NOMO-1 treated with dmso at 0.1 percent for 144 hours (cell line): Measurements from ENCODE around the gene MTPN.

ENCODE experiments used
- DNase-seq: peaks from one replicate; lab custom pipeline; 2025; ENCODE audit not compliant: unreplicated experiment; lab: John Stamatoyannopoulos, UW

Gene MTPN

GRCh38 chr7:135929249-135929648 is 47.9 kb downstream of the MTPN start:
- no peak for DNase-seq

- no peak for DNase-seq
These were observed 49.0 kb downstream of the MTPN start for GRCh38 chr7:135928136-135928535.

DNA sequence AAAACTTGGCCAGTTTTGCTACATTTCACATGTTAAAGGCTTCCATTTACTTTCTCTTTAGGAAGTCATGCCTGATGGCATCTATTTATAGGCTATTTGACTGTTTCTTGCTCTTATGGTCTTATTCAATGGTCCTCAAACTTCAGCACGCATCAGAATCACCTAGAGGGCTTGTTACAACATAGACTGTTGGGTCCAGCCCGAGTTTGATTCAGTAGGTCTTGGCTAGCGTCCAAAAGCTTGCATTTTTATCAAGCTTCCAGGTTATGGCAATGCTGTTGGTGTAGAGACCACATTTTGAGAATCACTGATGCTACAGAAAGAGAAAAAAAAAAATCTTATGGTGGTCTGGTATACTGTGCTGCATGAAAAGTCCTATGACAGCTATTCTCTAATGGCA is 51.9 kb downstream of the MTPN start:
- no peak for DNase-seq

DNA sequence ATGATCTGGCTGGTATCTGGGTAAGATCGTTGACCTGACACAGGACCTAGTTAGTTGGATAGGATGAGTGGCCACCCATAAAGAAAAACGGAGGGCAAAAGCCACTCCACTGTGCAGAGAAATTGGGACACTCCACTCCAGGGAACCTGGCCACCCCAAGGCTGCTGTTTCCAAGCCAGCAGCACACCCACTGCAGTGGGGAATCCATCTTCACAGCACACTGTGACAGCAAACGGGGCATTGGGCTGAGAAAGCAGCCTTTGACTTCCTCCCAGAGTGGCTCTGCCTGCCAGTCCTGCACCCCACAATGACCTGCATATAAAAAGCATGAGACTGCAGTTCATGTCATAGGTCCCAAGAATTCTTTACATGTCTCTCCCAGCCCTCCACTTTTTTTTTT is 52.9 kb downstream of the MTPN start:
- no peak for DNase-seq

- DNase-seq = no peak
These were observed 54.9 kb downstream of the MTPN start for GRCh38 chr7:135922263-135922662.

GRCh38 chr7:135920478-135920877 is 56.7 kb downstream of the MTPN start:
- DNase-seq = no peak

DNA sequence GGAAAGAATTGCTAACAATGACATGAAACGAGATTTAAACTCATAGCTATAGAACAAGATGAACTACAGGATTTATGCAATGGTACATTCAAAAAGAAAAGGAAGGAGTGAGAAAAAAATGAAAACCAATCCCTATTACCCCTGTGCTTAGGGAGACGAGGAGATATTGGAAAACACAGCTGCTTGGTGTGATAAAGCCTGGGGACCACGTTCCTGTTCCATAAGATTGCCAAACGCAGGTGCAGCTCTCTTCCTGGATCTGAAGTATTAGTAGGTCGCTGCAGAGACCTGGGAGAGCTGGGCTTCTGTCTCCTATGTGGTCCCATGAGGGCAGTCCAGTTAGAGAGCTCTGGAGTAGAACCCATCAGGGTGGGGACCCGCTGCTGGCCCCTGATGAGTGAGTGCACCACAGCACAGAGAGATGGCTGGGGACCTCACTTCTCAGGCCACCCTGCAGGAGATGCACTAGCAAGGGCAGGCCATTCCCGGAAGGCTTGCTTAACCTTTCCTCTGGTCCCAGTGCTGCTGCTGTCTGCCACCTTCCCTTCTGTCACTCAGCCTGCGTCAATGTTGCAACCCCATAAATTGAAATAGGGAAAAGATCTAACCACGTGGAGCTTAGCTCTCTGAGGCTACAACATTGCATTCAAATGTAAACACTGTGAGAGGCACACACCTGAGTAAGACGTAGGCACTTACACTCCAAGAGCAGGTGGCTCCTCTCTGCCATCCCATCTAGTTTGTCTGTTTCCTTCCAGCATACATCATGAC is 57.9 kb downstream of the MTPN start:
- DNase-seq = no peak

DNA sequence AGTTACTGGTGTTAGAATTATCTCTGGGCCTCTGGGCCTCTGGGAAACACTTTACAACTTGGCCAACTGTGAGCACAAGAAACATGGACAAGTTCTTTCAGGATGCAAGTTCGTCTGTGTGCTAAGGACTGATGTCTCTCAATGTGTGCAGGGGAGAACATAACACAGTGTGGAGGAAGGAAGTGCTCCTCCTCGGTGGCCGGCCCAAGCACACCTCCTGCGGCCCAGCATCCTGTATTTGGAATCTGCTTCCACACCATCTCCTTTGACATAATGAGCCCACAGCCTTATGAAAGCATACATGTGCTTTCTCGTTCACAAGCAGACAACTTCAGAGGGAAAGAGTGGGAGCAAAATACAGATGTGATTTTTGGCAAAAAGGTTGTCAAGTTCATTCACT is 59.0 kb downstream of the MTPN start:
- no peak for DNase-seq

- no peak for DNase-seq
These were observed 59.4 kb downstream of the MTPN start for GRCh38 chr7:135917721-135918120.

DNA sequence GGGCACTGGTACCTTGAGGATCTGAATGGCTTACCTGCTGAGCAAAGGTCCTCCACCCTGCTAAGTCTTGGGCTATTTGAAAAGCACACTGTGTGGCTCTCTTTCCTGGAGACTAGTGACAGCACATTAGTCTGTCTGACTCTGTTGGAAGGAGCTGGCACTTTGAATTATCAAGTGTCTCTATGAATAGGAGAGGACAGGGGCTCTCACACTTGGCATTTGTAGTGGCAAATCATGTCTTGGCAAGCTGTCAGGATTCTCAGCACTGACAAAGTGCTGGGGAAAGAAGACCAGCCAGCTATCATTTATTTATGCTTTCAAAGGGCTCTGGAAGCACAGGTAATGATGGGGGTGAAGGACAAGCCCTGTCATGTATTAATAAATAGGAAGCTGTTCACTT is 62.8 kb downstream of the MTPN start:
- no peak for DNase-seq

DNA sequence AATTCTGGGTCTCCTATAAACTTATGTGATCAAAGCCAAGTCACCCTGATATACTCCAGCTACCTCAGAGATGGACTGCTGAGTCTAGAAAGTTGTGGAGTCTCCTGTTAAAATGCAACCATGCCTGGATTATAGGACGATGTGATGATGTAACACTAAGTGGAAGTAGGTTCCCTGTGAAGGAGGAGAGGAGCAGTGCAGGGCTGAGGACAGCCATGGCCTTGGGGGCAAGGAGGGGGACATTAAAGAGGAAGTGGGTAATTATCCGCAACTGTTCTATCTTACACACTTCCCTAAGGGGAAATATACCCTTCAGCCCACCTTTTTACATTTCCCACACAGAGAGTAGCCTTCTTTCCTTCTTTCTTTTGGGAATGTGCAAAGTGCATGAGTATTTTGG is 63.8 kb downstream of the MTPN start:
- DNase-seq = no peak

DNA sequence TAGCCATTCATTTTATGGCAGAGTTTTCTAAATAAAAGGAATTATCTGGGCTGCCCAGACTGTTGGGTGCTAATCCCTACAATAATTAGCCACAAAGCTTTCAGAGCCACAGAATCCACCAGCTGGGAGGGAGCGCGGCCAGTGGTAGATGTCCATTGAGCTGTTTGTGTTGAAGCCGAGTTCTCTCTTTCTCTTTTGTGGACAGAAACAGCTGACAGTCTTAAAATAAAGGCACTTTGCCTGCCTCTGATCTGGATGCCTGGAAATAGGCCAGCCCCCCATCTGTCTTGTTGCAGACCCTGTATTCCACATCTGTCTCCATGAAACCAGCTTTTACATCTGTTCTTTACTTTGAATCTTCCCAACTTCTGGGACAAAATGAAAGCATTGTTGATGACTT is 66.1 kb downstream of the MTPN start:
- no peak for DNase-seq

DNA sequence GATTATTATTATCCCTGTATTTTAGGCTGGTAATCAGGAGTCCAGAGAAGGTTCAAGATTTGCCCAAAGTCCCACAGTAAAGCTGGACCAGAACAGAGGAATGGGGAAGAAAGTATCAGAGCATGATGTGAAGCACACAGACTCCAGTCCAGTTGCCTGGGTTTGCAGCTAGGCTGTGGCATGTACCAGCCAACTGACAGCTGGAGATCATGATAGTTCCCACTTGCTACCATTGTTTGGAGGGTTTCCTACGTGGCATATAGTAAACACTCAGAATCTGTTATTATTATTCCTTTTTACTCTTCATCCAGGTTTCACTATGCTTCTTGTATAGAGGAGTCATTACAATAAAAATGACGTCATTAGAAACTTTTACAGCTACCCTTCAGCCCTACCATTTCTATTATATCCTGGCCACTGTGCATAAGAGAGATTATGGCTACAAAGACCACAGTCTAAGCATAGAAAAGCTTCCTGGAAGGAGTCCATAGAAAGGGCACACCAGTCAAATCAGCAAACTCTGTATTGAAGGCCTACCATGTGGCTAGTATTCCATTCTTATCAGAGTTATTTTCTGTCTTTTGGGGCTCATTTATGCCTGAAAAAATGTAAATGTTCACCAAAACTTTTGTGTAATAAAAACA is 66.6 kb downstream of the MTPN start:
- DNase-seq = no peak

DNA sequence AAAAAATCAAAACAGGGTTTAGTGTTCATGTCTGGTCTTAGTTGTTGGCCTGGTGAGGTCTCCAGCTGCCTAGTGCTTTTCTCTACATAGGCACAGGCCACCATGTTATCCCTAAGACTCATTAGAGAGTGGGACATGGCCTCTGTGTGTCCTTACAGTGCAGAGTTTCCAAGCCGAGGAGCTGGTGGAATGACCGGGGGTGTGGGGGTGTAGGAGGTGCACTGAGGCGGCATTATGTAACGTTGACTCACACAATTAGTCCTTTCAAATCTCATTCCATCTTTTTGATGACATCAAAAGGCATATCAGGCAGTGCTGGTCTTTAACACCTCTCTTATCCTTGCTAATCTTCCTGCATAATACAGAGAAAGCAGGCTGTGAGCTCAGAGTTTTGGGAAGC is 71.3 kb downstream of the MTPN start:
- no peak for DNase-seq

- DNase-seq = no peak
These were observed 71.8 kb downstream of the MTPN start for GRCh38 chr7:135905355-135905754.

DNA sequence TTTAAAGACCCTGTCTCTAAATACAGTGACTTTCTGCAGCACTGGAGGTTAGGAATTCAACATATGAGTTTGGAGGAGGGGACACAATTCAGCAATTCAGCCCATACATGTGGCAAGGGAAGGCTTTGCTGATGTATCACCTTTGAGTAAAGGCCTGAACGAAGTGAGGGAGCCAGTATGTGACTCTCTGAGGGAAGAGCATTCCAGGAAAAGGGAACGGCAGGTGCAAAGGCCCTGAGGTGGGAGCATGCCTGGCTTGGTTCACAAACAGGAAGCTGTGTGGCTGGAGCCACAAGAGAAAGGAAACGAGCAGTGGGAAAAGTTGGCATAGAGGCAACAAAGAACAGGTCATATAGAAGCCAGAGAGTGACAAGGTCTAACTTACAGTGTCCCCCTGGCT is 72.9 kb downstream of the MTPN start:
- DNase-seq = no peak

GRCh38 chr7:135901585-135902540 is 75.3 kb downstream of the MTPN start:
- no peak for DNase-seq

GRCh38 chr7:135900065-135900546 is 77.1 kb downstream of the MTPN start:
- no peak for DNase-seq

DNA sequence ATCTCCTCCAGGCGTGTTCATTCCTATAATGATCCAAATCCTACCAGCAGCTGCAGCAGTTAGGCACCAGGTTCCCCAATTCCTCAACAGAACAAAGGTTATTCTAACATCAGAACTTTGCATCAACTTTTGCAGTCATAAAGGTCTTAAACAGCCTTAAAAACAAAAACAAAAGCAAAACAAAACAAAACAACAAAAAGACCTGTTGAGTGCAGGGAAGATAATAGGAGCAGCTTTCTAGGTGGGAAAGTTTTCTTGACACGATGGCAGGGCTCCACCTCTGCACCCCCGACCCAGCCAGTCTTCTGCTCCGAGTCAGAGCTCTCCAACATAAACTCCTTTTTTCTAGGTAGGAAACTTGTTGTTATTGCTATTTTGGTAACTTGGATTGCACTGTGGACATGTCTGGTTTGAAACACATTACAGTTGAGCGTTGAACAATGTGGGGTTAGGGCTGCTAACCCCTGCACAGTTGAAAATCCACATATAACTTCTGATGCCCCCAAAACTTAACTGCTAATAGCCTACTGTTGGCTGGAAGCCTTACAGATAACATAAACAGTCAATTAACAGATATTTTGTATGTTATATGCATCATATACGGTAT is 77.6 kb downstream of the MTPN start:
- no peak for DNase-seq

DNA sequence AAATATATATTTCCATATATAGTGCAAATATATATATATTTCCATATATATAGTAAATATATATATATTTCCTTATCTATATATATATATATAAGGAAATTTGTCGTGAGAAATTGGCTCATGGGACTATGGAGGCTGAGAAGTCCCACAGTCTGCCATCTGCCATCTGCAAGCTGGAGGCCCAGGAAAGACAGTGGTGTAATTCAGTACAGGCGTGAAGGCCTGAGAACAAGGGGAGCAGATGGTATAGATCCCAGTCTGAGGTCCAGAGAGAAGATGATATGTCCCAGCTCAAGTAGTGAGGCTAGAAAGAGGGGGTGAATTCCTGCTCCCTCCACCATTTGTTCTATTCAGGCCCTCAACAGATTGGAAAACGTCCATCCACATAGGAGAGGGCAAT is 78.9 kb downstream of the MTPN start:
- no peak for DNase-seq

DNA sequence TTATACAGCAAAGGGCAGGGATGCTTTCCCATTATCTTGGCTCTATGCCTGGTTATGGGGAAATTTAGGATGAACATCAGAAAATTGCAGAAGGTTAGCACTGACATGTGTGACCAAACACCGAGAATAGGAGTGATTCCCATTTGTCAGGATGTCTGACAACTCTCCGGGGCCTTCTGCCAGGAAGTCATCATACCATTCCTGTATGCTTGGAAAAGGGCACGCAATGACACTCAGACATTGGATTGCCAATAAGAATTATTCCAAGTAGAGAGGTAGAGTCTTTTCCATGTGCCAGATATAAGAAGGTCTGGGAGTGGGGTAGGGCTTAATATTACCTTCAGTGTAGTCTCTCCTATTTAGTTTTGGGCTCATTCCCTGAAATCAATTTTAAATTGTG is 82.3 kb downstream of the MTPN start:
- DNase-seq = no peak
